ENCODE measurements around the gene PEX5L.

DNA sequence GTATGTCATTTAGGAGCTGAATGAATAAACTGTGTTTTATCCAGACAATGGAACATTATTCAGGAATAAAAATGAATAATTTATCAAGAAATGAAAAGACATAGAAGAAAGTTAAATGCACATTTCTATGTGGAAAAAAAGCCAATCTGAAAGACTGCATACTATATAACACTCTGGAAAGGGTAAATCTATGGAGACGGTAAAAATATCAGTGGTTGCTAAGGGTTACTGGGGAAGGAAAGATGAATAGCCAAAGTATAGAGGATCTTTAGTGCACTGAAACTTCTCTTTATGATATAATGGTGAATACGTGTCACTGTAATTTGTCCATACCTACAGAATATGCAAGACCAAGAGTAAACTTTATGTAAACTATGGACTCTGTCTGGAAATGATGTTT is 46.0 kb upstream of the PEX5L start:
- TF ChIP-seq POLR2A (IDR thresholded peaks at IDR 0.05; ENCODE audit: low read depth, low read length) (no peak), TAF1 (IDR thresholded peaks at IDR 0.05; ENCODE audit: borderline replicate concordance, low read depth, low read length) (no peak)
